Right hindlimb (tissue), 1 donor: ENCODE results near the gene MAN1C1.

Source experiments
- DNase-seq: peaks from one replicate; pipeline ENCODE4 v3.0.0-alpha.2; 2018

Gene MAN1C1

DNA sequence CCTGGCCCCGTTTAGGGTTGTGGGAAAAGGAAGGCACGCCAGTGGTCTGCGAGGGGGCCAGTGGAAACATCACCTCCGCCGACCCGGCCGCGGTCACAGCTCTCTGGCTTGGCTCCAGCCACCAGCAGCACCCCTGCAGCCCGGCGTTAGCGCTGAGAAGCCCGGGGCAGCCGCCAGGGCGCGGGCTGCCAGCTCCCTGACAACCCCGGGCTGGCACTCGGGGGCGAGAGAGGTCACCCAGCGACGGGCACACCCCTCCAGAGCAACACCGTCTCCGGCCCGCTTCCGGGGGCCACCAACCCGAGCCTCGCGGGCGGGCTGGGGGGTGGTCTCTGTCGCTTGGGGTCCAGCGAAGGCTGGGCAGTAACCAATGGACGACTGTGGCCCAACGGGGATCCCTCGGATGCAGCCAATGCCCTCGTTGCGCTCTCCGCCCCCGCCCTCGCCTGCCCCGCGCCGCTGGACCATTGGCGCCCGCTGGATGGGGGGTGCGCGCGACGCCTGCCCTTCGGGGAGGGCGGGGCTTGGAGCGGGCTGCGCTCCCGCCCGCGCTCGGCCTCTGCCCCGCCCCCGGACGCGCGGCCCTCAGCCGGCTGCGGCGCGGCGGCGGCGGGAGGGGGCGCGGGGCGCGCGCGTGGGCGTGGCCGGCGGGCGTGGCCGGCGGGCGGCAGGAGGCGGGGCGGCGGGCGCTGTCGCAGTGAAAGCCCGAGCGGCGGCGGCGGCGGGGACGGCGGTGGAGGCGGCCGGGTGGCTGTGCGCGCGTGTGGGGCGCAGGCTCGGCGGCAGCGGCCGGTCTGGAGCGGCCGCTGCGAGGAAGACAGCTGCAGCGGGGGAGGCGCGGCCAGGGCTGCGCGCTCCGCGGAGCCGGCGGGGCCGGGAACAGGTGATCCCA, at the start of gene MAN1C1:
Gene MAN1C1, plus strand, starts transcription at position 697 of the 892 bp plus-strand sequence. CDS start 1,007 bp downstream, outside the sequence.
- DNase-seq = peak; percentile 88

DNA sequence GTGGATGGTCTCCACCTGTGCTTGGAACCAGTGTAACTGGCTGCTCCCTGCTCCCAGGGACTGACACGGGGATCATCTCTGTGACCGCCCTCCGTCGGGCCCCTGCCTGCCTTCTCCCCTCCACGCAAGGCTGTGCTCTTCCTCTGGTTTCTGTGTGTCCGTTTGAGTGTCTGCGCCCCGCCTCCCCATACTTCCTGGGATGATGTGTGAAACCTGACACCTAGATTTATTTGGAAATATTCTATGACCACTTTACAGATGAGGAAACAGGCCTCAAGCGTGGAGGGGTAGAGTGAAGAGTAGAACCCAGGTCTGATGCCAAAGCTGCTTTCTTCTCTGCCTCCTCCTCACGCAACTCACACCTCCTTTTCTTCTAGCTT, 48.9 kb upstream of the MAN1C1 start:
- DNase-seq = no peak

DNA sequence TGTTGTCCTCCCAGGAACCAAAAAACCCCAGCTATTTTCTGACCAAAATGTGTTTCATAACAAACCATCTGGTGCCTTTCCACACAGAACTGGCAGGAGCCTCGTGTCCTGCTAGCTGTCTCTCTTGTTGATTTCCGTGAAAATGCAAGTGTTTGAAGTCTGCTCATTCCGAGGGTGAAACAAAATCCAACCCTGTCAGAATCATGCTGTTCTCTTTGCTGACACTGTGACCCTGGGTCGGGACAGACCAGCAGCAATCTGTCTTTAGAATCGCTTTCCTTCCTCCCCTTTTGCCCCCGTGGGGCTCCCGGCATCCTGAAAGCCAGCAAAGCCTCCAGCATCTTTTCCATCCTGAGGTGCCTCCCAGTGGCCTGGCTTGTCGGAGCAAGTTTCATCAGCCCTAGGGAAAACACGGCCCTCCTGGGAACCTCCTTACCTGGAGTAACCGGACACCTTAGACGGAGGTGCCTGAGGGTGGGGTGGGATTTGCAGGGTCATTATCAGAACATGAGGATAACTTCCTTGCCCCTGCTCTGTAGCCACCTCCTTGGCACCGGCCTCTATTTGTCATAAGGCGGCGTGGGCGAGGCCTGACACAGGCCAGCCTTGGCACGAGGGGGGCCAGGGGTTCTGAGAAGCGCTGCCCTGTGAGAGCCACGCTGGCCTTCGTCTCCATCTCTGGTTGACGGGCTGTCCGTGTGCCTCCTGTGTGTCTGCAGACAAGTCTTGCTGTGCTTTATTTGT, 48.3 kb upstream of the MAN1C1 start:
- DNase-seq = no peak

DNA sequence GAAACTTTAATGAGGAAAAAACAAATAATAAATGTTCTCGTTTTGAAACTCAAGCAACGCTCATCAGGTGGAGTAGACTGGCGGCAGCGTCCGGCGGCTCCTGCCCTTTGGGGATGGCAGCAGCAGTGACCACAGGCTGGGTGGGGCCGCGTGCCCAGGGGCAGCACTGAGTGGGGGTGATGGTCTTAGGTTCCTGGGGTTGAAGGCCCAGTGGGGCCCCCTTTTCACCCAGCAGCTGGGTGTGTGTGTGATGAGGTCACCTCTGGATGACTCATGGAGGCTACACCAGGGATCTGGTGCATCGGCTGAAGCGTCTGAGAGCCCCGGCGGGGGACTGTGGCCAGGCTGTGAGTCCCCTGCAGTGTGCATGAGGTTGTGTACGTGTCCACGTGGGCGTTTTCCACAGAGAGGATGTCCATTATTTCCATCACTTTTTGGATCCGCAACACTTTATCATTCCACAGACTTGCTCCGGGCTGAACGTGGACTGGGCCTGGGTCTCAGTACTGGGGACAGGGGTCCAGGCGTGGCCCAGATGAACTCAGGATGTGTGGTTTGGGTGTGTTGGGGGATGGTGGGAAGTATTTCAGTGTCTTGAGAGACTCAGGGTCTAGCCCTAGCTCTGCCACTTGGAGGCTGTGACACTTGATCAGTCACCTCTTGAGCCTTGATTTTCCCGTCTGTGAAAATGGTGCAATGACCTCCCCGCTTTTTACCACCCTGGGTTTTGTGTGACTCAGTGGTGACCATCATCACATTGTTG, 47.6 kb upstream of the MAN1C1 start:
- DNase-seq = no peak

DNA sequence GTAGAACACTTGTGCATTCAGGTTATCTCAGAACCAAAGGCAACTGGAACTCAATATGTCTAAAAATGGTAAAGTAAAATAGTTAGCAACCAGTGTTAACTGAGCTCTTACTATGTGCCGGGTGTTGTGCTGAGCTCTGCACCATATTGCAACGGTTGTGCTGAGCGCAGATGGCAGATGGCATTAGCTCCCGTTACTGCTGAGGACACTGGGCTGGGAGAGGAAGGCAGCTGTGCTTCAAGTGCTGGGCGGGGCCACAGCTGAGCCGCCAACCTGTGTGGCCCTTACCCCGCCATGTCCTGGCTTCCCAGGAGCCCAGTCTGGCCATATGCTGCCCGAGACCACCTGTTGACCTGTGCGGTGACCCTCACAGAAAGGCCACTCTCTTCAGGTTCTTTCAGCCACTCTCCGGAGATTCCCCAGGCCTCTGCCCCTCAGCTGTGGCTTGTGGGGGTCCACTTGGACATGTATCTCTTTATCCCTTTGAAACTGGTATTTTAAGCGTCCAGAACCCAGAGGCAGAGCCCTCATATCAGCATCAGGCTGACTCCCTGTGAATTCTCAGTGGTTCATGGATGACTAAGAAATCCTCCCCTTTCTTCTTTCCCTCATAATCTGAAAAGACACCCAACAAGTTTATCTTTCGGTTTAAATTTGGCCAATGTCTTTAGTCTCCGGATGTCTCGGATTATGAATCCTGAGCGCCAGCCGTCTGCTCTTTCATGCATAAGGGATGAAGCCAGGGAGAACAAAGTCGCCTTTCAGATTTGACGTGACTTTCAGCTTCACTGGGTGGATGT, 46.8 kb upstream of the MAN1C1 start:
- no peak for DNase-seq

DNA sequence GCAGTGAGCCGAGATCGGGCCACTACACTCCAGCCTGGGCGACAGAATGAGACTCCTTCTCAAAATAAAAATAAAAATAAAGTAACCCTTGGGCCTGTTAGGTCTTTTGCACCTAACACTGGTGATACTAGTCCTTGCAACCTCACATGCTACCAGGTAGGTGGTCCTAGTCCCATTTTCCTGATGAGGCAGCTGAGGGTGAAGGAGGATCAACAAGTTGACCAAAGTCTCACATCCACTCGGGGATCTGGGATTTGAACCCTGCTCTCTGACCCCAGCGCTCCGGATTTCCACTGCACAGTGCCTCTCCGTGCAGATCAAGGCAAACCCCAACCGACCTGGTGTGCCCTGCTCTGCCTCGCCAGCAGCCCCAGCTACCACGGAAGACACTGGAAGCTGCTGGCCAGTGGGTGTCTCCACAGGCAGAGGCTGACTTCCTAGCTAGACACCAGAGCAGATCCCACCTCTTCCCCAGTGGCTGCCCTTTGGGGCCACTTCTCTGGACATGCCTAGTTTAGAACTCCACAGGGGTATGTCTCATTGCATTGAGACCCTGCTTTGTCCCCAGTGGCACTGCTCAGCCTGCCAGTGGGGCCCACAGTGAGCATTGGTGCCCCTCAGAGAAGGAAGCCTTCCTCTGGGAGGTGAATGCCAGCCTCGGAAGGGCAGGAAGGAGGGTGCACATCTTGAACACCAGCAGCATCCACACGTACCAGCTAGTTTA, 45.6 kb upstream of the MAN1C1 start:
- DNase-seq = no peak

DNA sequence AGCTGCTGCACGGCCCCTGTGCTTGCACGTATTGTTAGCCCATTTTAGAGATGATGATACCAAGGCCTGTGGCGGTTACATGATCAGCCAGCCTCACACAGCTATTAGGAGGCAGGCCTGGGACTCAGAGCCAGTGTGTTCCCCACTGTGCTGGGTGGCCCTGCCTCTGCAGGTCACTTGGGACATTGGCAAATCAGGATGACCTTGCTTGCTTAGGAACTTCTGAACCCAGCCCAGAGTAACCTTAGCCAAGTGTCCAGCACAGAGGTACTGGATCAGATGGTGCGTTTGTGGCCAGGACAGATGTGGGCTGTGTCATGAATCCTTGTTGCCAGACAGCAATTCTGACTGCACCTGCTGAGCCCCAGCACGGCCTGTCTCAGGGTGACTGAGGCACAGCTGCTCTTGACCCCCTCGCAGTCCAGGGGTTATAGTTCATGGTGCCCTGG, 45.0 kb upstream of the MAN1C1 start:
- DNase-seq = no peak

DNA sequence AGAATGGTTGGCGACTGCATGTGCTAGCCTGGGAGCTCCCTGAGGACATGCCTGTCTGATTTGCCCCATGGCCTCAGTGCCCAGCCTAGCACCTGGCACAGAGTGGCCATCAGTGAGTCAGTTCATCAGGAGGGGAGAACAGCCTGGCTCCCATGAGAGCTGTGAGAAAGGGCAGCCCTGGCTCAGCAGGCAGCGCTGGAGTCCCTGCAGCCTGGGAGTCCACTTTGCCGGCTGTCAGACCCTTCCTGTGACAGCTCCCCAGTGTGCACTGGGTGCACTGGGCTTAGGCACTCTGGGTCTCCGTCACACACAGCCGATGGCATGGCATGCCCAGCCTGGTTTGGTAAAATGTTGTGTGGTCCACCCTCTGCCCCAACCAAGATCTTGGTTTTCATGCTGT, 44.5 kb upstream of the MAN1C1 start:
- no peak for DNase-seq

DNA sequence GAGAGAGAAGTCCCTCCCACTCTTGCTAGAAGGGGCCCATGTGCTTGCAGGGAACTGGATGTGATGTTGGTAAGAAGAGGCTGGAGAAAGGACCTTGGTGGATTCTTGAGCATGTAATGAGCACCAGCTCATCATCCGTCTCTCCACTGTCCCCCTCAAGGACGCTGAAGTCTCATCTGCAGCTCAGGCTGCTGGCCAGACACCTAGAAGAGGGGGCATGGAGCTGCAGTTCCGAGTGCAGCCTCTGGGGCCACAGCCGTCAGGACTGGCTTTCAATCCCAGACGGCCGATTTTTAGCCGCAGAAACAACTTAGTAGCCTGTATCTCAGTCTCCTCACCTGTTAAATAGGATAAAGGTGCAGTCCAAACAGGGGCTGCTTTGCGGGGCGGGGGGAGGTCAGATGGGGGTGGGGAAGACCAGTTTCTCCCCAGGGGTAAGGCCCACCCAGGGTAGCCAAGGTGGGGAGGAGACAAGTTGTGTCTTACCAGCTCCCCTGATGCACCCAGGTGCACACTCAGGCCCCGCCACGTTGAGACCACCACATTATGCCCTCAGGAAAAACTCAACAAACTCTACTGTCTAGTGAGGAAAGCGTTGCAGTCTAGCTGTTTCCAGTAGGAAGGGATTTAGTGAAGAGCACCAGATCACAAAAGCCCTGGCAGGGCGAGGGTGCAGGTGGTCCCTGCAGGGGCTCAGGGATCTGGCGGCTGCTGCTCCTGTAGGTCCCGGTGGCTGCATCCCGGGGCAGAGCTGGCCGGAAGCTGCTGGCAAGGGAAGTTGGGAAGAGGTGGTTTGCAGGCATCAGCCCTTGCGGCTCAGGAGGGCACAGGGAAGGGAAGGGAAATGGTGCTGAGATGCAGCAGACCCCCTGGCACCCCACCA, 43.6 kb upstream of the MAN1C1 start:
- DNase-seq = peak; percentile 52

DNA sequence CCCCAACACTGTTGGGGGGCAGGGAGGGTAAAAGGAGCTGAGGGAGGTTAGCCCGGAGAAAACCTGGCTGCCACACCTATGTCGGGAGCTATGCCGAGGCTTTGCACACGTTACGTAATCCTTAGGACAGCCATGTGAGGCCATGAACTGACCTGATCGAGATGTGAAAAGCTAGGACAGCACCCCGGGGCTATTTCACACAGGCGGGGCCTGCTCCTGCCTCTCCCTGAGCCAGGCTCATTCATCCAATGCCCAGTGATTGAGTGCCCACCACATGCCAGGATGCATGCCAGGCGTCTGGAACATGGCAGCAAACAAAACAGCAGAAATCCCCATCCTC, 43.0 kb upstream of the MAN1C1 start:
- DNase-seq = no peak

DNA sequence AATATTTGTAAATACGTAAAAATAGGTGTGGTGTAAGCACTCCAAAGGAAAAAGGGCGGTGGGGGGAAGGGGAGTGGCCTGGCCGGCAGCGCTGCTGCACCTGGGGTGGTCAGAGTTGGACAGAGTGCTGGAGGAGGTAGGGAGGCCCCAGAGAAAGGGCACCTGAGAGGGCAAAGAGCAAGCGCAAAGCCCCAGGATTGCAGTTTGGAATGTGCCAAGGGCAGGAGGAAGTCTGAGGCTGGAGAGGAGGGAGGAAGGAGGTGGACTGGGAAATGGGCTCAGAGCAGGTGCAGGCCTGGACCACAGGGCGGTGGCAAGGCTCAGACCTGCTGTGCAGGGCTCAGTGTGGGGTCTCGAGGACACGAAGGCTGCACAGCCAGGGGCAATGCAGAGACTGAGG, 42.6 kb upstream of the MAN1C1 start:
- DNase-seq = no peak

DNA sequence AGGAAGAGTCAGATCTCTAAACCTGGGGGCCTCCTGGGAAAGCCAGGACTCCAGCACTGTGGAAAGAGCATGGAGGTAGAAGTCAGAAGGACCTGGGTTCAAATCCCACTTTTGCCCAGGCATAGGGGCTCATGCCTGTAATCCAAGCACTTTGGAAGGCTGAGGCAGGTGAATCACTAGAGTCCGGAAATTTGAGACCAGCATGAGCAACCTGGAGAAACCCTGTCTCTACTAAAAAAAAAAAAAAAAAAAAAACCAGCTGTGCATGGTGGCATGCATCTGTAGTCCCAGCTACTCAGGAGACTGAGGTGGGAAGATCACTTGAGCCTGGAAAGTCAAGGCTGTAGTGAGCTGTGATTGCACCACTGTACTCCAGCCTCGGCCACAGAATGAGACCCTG, 41.4 kb upstream of the MAN1C1 start:
- DNase-seq = no peak

DNA sequence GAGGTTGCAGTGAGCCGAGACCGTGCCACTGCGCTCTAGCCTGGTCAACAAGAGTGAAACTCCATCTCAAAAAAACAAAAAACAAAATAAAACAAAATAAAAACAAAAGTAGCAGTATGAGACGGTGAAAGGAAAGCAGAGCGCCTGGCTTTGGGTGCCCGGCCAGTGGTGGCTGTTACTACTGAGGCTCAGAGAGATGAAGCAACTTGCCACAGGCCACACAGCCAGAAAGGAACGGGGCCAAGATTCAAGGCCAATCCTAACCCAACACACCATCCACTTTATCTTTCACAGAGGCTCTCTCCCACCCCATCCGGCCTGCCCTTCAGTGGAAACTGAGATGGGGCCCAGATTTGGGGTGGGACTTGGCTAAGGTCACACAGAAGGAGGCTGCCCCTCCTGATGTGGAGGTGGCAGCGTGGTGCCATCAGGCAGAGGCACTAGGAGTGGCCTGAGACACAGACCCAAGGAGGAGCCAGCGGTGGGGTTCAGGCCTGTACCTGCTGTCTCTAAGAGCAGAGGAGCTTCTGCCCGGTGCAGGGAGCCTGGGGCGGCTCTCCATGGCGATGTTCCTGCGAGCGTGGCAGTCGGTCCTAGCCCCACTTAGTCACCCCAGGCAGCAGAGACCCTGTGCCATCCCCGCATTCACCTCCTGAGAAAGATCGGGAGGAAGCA, 40.0 kb upstream of the MAN1C1 start:
- no peak for DNase-seq

DNA sequence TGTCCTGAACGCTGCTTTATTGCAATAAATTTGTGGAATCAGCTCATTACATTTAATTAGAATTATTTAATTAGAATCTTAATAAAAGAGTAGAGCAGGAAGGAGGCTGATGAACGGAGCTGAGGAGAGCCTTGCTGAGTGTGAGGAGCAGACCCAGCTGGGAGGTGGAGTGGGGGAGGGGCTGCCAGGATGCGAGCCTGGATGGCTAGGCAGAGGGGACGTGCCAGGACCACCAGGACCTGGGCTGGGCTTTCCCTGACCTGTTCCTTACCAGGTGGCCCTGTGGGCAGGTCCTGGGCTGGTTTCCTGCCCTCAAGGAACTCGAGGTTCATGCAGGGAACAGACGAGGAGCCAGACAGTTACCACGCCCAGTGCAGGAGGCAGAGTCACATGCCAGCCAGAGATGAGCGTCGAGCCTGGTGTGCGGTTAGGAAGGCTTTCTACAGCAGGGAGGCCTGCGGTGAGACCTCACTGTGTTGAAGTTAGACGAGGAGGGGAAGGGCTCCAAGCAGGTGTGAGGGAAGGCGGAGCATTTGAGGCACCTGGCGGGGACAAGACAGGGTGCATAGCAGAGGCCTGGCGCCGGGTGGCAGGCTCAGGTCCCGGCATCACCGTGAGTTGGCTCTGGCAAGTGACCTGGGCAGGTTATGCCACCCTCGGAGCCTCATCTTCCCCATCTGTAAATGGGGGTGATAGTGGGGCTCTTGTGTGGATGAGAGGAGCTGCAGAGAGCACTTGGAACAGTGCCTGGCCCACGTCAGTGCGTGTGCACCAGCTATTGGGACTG, 39.3 kb upstream of the MAN1C1 start:
- no peak for DNase-seq

DNA sequence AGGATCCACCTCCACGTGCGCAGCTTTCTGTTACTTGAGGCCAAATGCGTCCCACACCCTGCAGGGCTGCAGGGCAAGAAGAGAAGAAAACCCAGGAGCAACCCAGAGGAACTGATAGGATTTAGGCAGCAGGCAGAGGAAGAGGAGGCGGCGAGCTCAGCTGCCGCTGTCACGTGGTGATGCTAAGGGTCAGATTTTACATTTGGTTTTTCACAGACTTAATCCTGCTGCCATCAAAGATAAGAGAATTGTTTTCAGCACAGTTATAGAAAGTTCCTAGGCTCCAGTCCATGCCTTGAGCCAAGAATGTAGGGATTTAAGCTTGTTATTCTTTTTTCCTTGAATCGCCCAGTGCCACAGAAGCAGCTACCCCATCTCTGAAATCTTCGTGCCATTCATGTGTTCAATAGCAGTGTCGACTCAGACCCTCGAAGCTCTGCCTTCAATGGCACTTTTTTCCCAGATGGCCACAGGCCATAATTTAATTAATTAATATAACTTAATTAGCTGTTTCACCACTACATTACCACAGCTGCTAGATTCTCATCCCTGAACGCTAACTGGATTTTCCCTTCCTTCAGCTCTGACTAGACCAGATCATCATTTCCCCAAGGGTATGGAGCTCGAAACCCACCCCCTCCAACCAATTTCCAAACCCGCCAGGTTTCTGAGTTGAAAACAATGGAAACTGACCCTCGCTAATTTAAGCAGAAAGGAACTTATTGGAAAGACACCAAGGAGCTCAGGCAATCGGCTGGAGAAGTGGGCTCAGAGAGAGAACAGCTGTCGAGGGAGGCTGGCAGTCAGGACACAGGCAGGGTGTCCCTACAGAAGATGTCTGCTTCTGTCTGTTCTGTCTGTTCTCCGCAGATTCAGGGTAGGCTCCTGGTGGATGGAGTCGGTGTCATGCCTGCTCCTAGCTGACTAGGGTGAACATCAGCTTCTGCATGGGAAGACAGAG, 37.0 kb upstream of the MAN1C1 start:
- DNase-seq = no peak

DNA sequence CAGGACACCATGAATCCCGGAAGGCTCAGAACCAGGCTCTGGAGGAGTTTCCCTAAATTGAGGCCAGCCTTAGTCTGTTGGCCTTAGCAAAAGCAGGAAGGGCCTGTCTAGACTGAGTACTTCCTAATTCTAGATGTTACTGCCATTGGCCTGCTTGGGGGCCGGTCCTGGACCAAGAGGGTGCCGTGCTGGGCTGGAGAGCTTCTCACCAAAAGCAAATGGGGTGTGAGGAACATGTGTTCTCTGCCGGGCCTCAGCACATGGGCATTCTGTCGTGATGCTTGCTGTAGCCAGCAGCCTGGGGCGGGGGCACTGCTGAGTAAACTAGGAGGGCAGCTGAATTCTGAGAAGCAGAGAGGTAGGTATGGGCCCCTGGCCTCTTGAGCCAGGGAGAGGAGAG, 35.7 kb upstream of the MAN1C1 start:
- DNase-seq = no peak

DNA sequence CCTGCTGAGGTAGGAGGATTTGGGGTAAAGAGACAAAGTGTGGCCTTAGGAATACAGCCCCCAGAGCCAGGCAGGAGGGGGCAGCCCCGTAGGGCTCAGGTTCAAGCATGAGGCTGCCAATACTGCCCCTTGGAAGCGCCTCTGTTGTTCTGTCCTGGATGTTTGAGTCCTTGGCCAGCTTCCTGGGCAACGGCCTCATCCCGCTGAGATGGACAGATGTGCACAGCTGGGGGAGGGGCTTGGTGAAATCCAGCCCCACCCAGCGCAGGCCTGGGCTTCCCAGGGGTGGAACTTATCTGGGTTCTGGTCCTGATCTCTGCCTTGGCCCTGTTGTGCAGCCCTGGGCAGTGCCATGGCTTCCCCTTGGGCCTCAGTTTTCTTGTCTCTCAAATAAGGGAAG, 34.8 kb upstream of the MAN1C1 start:
- no peak for DNase-seq
